MM.1S (cell line): Measurements from ENCODE around the gene SPATC1L.

Source experiments
- EZH2phosphoT487 ChIP-seq: fragments of 300-600 bp; sonication (generic); IDR thresholded peaks from 2 replicates; pipeline ENCODE4 v1.6.1; 2018; ENCODE audit warnings: antibody characterized with exemption, low read length
- TF ChIP-seq, protein P1 (sequence below): fragments of 300-600 bp; sonication (generic); IDR thresholded peaks from 2 replicates; pipeline ENCODE4 v1.5.1; 2016; ENCODE audit warnings: antibody characterized with exemption, low read length, mixed read lengths

DNA sequence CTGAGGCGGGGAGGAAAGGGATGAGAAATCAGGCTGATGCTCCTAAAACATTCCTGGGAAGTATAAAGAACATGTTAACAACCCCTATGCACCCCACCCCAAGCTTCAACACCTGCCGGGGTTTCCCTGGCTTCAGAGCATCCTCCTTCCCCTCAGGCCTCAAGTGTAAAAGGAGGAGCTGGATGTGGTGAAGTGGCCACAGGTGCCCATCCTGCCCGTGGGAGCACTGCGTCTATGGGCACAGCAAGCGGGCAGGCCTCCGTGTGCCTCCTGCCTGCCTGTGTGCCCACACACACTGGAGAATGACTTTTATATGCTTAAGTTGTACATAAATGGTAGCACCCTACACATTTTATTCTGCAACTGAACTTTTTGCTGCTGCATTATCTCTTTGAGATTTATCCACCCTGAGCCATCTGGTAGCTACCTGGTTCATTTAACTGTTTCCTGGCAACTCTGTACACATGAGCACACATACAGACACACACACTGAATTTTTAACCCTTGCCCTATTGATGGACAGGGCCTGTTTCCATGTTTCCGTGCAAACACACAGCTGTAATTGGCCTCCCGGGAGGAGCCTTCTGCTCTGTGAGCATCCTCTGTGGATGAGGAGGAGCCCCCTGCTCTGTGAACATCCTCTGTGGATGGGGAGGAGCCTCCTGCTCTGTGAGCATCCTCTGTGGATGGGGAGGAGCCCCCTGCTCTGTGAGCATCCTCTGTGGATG lies 15.4 kb downstream of the SPATC1L start:
- TF ChIP-seq, protein P1, sequence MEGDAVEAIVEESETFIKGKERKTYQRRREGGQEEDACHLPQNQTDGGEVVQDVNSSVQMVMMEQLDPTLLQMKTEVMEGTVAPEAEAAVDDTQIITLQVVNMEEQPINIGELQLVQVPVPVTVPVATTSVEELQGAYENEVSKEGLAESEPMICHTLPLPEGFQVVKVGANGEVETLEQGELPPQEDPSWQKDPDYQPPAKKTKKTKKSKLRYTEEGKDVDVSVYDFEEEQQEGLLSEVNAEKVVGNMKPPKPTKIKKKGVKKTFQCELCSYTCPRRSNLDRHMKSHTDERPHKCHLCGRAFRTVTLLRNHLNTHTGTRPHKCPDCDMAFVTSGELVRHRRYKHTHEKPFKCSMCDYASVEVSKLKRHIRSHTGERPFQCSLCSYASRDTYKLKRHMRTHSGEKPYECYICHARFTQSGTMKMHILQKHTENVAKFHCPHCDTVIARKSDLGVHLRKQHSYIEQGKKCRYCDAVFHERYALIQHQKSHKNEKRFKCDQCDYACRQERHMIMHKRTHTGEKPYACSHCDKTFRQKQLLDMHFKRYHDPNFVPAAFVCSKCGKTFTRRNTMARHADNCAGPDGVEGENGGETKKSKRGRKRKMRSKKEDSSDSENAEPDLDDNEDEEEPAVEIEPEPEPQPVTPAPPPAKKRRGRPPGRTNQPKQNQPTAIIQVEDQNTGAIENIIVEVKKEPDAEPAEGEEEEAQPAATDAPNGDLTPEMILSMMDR = no peak
- TF ChIP-seq EZH2phosphoT487 = no peak
